Prostate gland (tissue), 2 donors: ENCODE measurements around the gene EXD3. TPM values are rescaled to one million over a fixed set of nuclear protein-coding genes. Genes with fewer than 3 reads are reported as not detected.
A peak's percentile ranks its signal among the peaks of the same experiment; 100 is the strongest.
"Not testable (repeated sequence)": the region's sequence is repeated elsewhere in the genome, so short reads cannot be mapped to it uniquely, and the experiment has no call there.

Source experiments
- DNase-seq: peaks from one replicate; pipeline ENCODE4 v3.0.0-alpha.2; 2019; ENCODE audit warnings: low spot score
- H3K27ac ChIP-seq, 2 donors: fragments of 200-600 bp; sonication (generic); 2 replicates each; pipeline ENCODE4 v1.5.1; 2017 to 2019
- H3K27me3 ChIP-seq: fragments of 200-600 bp; sonication (generic); replicated peaks from 2 replicates; pipeline ENCODE4 v1.5.1; 2019; ENCODE audit not compliant: insufficient read depth
- H3K36me3 ChIP-seq, 2 donors: fragments of 200-600 bp; sonication (generic); 1 replicate in 1 of 2; 2 replicates in 1 of 2; pipeline versions ENCODE4 v1.5.1 to v1.8.1; 2017 to 2019
- H3K4me1 ChIP-seq: fragments of 200-600 bp; sonication (generic); replicated peaks from 2 replicates; pipeline ENCODE4 v1.5.1; 2019
- H3K4me3 ChIP-seq, 2 donors: fragments of 200-600 bp; sonication (generic); 2 replicates each; pipeline ENCODE4 v1.5.1; 2017 to 2019
- H3K9me3 ChIP-seq: fragments of 200-600 bp; sonication (generic); 2 replicates; pipeline ENCODE4 v1.5.1; 2017
- CTCF ChIP-seq, 4 experiments: fragments of 200-600 bp in 2 of 4; fragments of 450-650 bp in 2 of 4; sonication (generic) in 2 of 4; IDR thresholded peaks; 1 replicate in 3 of 4; 2 replicates in 1 of 4; pipeline ENCODE4 v1.5.1; 2016 to 2019; ENCODE audit warnings: antibody characterized with exemption in 4 of 4, mild to moderate bottlenecking in 2 of 4, moderate library complexity in 2 of 4
- POLR2A ChIP-seq: fragments of 450-650 bp; IDR thresholded peaks from one replicate; pipeline ENCODE4 v1.6.1; 2016; ENCODE audit warnings: antibody characterized with exemption, mild to moderate bottlenecking
- POLR2AphosphoS5 ChIP-seq: sonication (generic); formaldehyde crosslinking; IDR thresholded peaks from one replicate; pipeline ENCODE4 v1.6.1; 2017; ENCODE audit warnings: antibody characterized with exemption
- WGBS: methylation state at CpG from one replicate; pipeline ENCODE4 v1.1.5; 2018; 5-methylcytosine and 5-hydroxymethylcytosine counted together
- intact Hi-C: fragments of 100-400 bp; cut with DNase I; formaldehyde crosslinking; loops from one replicate; pipeline ENCODE4 v1.14.2; 2022
- total RNA-seq, 2 donors: library from RNA; depleted of rRNA; stranded (reverse); fragments of >200 nt; gene quantifications; one replicate each; pipeline ENCODE4 v1.1.0, GENCODE V29; 2016

EXD3 gene
- total RNA-seq: 10 to 100 TPM; 32.6 to 44.8 TPM

GRCh38 chr9:137422604-137423513, at the start of gene EXD3, which contains the start of gene NOXA1:
Gene EXD3, minus strand, starts transcription at chr9:137423162. Its CDS starts 27,805 bp downstream, at chr9:137395357.
Gene NOXA1, plus strand, starts transcription at chr9:137423393. Its CDS starts 137 bp downstream, at chr9:137423530.
- Histone ChIP-seq H3K4me3 (peak within 1 kb of the TSS; percentile 80 to 98), H3K4me1 (no peaks in the 10 kb centered on the region), H3K36me3 (no peaks in the 10 kb centered on the region), H3K27ac (peak within 1 kb of the TSS; percentile 69 to 76), H3K27me3 (no peaks in the 10 kb centered on the region), H3K9me3 (no peaks in the 10 kb centered on the region)
- 1% methylated on average over 87 of the region's 113 CpGs for WGBS
- intact Hi-C loops: no loop called here
- peak; percentile 92 for DNase-seq
- TF ChIP-seq CTCF (IDR thresholded peaks at IDR 0.05): peak; percentile 70 to 93 (median 92)
- peak; percentile 87 for TF ChIP-seq POLR2AphosphoS5
- TF ChIP-seq POLR2A: peak; percentile 67

GRCh38 chr9:137470785-137471184, 47.8 kb upstream of the EXD3 start:
- no peak overlapping the region for H3K27ac ChIP-seq
- 78% methylated on average over 7 of the region's 7 CpGs for whole genome bisulfite sequencing
- no peaks in the 10 kb centered on the region for H3K27me3 ChIP-seq
- no peaks in the 10 kb centered on the region for H3K36me3 ChIP-seq
- H3K4me3 ChIP-seq: no peak overlapping the region
- intact Hi-C loops: no loop called here
- DNase-seq: no peak
- no peaks in the 10 kb centered on the region for H3K9me3 ChIP-seq
- H3K4me1 ChIP-seq: no peaks in the 10 kb centered on the region
- no peak for TF ChIP-seq POLR2A
- no peak for TF ChIP-seq CTCF (IDR thresholded peaks at IDR 0.05)
- no peak for TF ChIP-seq POLR2AphosphoS5

GRCh38 chr9:137467896-137468295, 44.9 kb upstream of the EXD3 start:
- Histone ChIP-seq H3K27ac (no peak overlapping the region), H3K4me3 (no peak overlapping the region), H3K9me3 (no peaks in the 10 kb centered on the region), H3K4me1 (no peaks in the 10 kb centered on the region), H3K36me3 (no peaks in the 10 kb centered on the region), H3K27me3 (no peaks in the 10 kb centered on the region)
- no peak for DNase-seq
- intact Hi-C loops: no loop called here
- 97% methylated on average over 7 of the region's 7 CpGs for WGBS
- TF ChIP-seq CTCF (IDR thresholded peaks at IDR 0.05) (no peak), POLR2AphosphoS5 (no peak), POLR2A (no peak)

- H3K27ac ChIP-seq: no peak overlapping the region
- H3K27me3 ChIP-seq: no peaks in the 10 kb centered on the region
- intact Hi-C loops: no loop called here
- no peak for TF ChIP-seq POLR2AphosphoS5
- no peak for TF ChIP-seq POLR2A
- TF ChIP-seq CTCF (IDR thresholded peaks at IDR 0.05): no peak
- 92% methylated on average over 16 of the region's 16 CpGs for WGBS
- no peaks in the 10 kb centered on the region for H3K36me3 ChIP-seq
- H3K4me1 ChIP-seq: no peaks in the 10 kb centered on the region
- H3K9me3 ChIP-seq: no peaks in the 10 kb centered on the region
- no peak for DNase-seq
- H3K4me3 ChIP-seq: no peak overlapping the region
Measured at GRCh38 chr9:137467161-137467581, 44.2 kb upstream of the EXD3 start.

- H3K27ac ChIP-seq: not testable (repeated sequence)
Measured at GRCh38 chr9:137466389-137467085, 43.6 kb upstream of the EXD3 start.

More at GRCh38 chr9:137466389-137467085, 43.6 kb upstream of the EXD3 start:
- H3K4me1 ChIP-seq, H3K36me3 ChIP-seq, H3K27me3 ChIP-seq, DNase-seq, H3K4me3 ChIP-seq, intact Hi-C loops, H3K9me3 ChIP-seq: not testable (repeated sequence)
- 91% methylated on average over 35 of the region's 35 CpGs for WGBS
